Right lobe of liver (tissue), 4 donors: ENCODE results near the gene FADS1.

ENCODE experiments used
- CTCF ChIP-seq, 4 donors: fragments of 200-600 bp in 3 of 4; fragments of 450-650 bp in 1 of 4; IDR thresholded peaks; one replicate each; pipeline versions ENCODE4 v1.5.1 to v1.8.0; 2016 to 2022; ENCODE audit warnings: antibody characterized with exemption in 4 of 4, mild to moderate bottlenecking in 2 of 4
- POLR2A ChIP-seq: fragments of 450-650 bp; IDR thresholded peaks from one replicate; pipeline ENCODE4 v1.6.1; 2017; ENCODE audit warnings: antibody characterized with exemption, mild to moderate bottlenecking
- donor health status: DM: no; HTN: no; CAD: no.
- donor health status: DM: no; HTN: no; CAD: no.
- donor health status: DM: no; HTN: yes; CAD: no.

- TF ChIP-seq POLR2A (no peak), CTCF (IDR thresholded peaks at IDR 0.05) (no peak)
These were observed 17.7 kb upstream of the FADS1 start for GRCh38 chr11:61834278-61835048.
